Right lobe of liver (tissue), 4 donors: ENCODE data around the gene FOXK2.

Experiments used
- CTCF ChIP-seq, 4 donors: fragments of 200-600 bp in 3 of 4; fragments of 450-650 bp in 1 of 4; IDR thresholded peaks; one replicate each; pipeline versions ENCODE4 v1.5.1 to v1.8.0; 2016 to 2022; ENCODE audit warnings: antibody characterized with exemption in 4 of 4, mild to moderate bottlenecking in 2 of 4
- POLR2A ChIP-seq: fragments of 450-650 bp; IDR thresholded peaks from one replicate; pipeline ENCODE4 v1.6.1; 2017; ENCODE audit warnings: antibody characterized with exemption, mild to moderate bottlenecking
- donor health status: DM: no; HTN: no; CAD: no.
- donor health status: DM: no; HTN: no; CAD: no.
- donor health status: DM: no; HTN: yes; CAD: no.

- no peak for TF ChIP-seq CTCF (IDR thresholded peaks at IDR 0.05)
- TF ChIP-seq POLR2A: no peak
These were observed 30.4 kb upstream of the FOXK2 start for GRCh38 chr17:82489117-82489516.
